H9 (cell line): ENCODE data around the gene TRERF1. TPM values are rescaled to one million over a fixed set of nuclear protein-coding genes. Genes with fewer than 3 reads are reported as not detected.

ENCODE experiments used
- DNase-seq: peaks from one replicate; pipeline ENCODE4 v3.0.0-alpha.2; 2017
- H2AFZ ChIP-seq: one replicate; pipeline ENCODE4 v1.6.1; 2013; ENCODE audit warnings: mild to moderate bottlenecking, low read length, control low read depth, moderate library complexity
- H2AK5ac ChIP-seq: 2 replicates; pipeline ENCODE4 v1.6.1; 2013; ENCODE audit warnings: low read length, control low read depth, mixed read lengths; ENCODE audit not compliant: insufficient read length
- H2BK120ac ChIP-seq: one replicate; pipeline ENCODE4 v1.6.1; 2013; ENCODE audit warnings: low read depth, mild to moderate bottlenecking, low read length, control low read depth, inconsistent platforms; ENCODE audit not compliant: poor library complexity, severe bottlenecking
- H2BK12ac ChIP-seq: 2 replicates; pipeline ENCODE4 v1.6.1; 2013; ENCODE audit warnings: low read length, control low read depth, mixed read lengths, low read depth; ENCODE audit not compliant: insufficient read length
- H2BK15ac ChIP-seq: 2 replicates; pipeline ENCODE4 v1.6.1; 2013; ENCODE audit warnings: low read depth, low read length, control low read depth
- H2BK20ac ChIP-seq: one replicate; pipeline ENCODE4 v1.6.1; 2013; ENCODE audit warnings: low read depth, mild to moderate bottlenecking, low read length, control low read depth, inconsistent platforms; ENCODE audit not compliant: poor library complexity, severe bottlenecking
- H2BK5ac ChIP-seq: 2 replicates; pipeline ENCODE4 v1.6.1; 2013; ENCODE audit warnings: low read length, control low read depth, mixed read lengths; ENCODE audit not compliant: insufficient read length
- H3K14ac ChIP-seq: 2 replicates; pipeline ENCODE4 v1.6.1; 2013; ENCODE audit warnings: low read length, control low read depth; ENCODE audit not compliant: insufficient read depth
- H3K18ac ChIP-seq: 2 replicates; pipeline ENCODE4 v1.6.1; 2013; ENCODE audit warnings: low read depth, mild to moderate bottlenecking, mixed read lengths, low read length, control low read depth; ENCODE audit not compliant: insufficient read length
- H3K23ac ChIP-seq: 2 replicates; pipeline ENCODE4 v1.6.1; 2013; ENCODE audit warnings: low read length, control low read depth, mixed read lengths, low read depth; ENCODE audit not compliant: insufficient read length
- H3K23me2 ChIP-seq: 2 replicates; pipeline ENCODE4 v1.6.1; 2013; ENCODE audit warnings: low read depth, mild to moderate bottlenecking, mixed read lengths, low read length, control low read depth; ENCODE audit not compliant: insufficient read length, poor library complexity, severe bottlenecking
- H3K27ac ChIP-seq: 2 replicates; pipeline ENCODE4 v1.5.1; 2013; ENCODE audit warnings: low read length, control low read depth, mixed read lengths, low read depth; ENCODE audit not compliant: insufficient read length
- H3K27me3 ChIP-seq: 2 replicates; pipeline ENCODE4 v1.6.1; 2013; ENCODE audit warnings: low read length, control low read depth, inconsistent platforms; ENCODE audit not compliant: insufficient read depth
- H3K4ac ChIP-seq: 2 replicates; pipeline ENCODE4 v1.6.1; 2013; ENCODE audit warnings: low read depth, mild to moderate bottlenecking, control low read depth, inconsistent platforms, low read length, moderate library complexity
- H3K4me1 ChIP-seq: 2 replicates; pipeline ENCODE4 v1.6.1; 2013; ENCODE audit warnings: low read length, control low read depth, inconsistent platforms; ENCODE audit not compliant: insufficient read depth
- H3K4me2 ChIP-seq: 2 replicates; pipeline ENCODE4 v1.6.1; 2013; ENCODE audit warnings: low read length, control low read depth, mixed read lengths; ENCODE audit not compliant: insufficient read length, insufficient read depth
- H3K56ac ChIP-seq: 2 replicates; pipeline ENCODE4 v1.6.1; 2013; ENCODE audit warnings: low read depth, mild to moderate bottlenecking, mixed read lengths, low read length, control low read depth; ENCODE audit not compliant: insufficient read length
- H3K79me1 ChIP-seq: 2 replicates; pipeline ENCODE4 v1.6.1; 2013; ENCODE audit warnings: low read depth, mild to moderate bottlenecking, moderate library complexity, low read length, control low read depth, inconsistent platforms; ENCODE audit not compliant: insufficient read depth, poor library complexity, severe bottlenecking
- H3K79me2 ChIP-seq: 2 replicates; pipeline ENCODE4 v1.6.1; 2013; ENCODE audit warnings: low read length, control low read depth, inconsistent platforms; ENCODE audit not compliant: insufficient read depth
- H3K9ac ChIP-seq: 2 replicates; pipeline ENCODE4 v1.6.1; 2013; ENCODE audit warnings: low read length, control low read depth, mixed read lengths; ENCODE audit not compliant: insufficient read length; ENCODE audit errors: extremely low read depth
- H3K9me3 ChIP-seq: one replicate; pipeline ENCODE4 v1.6.1; 2013; ENCODE audit warnings: low read depth, low read length, inconsistent platforms; ENCODE audit not compliant: control insufficient read depth
- H3T11ph ChIP-seq: one replicate; pipeline ENCODE4 v1.6.1; 2013; ENCODE audit warnings: mild to moderate bottlenecking, low read length, control low read depth, inconsistent platforms
- H4K20me1 ChIP-seq: one replicate; pipeline ENCODE4 v1.6.1; 2013; ENCODE audit not compliant: control insufficient read depth, insufficient read length, insufficient read depth
- H4K5ac ChIP-seq: 2 replicates; pipeline ENCODE4 v1.6.1; 2013; ENCODE audit warnings: low read depth, mild to moderate bottlenecking, mixed read lengths, low read length, control low read depth; ENCODE audit not compliant: insufficient read length
- H4K8ac ChIP-seq: replicated peaks from 2 replicates; pipeline ENCODE4 v1.6.1; 2013; ENCODE audit warnings: low read length, control low read depth, mixed read lengths, low read depth; ENCODE audit not compliant: insufficient read length
- H4K91ac ChIP-seq: 2 replicates; pipeline ENCODE4 v1.6.1; 2013; ENCODE audit warnings: low read depth, mild to moderate bottlenecking, moderate library complexity, mixed read lengths, low read length, control low read depth; ENCODE audit not compliant: insufficient read length
- H3K27ac Mint-ChIP-seq, 3 experiments: 2 replicates in 2 of 3; 3 replicates in 1 of 3; pipeline ENCODE4 v1.8.0; 2020 to 2021; ENCODE audit warnings: mixed read lengths in 3 of 3, mild to moderate bottlenecking in 1 of 3, moderate library complexity in 1 of 3
- H3K27me3 Mint-ChIP-seq: 2 replicates; pipeline ENCODE4 v1.8.0; 2021; ENCODE audit warnings: low read depth, mild to moderate bottlenecking, moderate library complexity, mixed read lengths
- H3K36me3 Mint-ChIP-seq, 3 experiments: 2 replicates in 2 of 3; 3 replicates in 1 of 3; pipeline ENCODE4 v1.8.0; 2020 to 2021; ENCODE audit warnings: low read depth in 3 of 3, mixed read lengths in 3 of 3; ENCODE audit not compliant: insufficient read depth in 1 of 3
- H3K4me1 Mint-ChIP-seq, 2 experiments: 2 replicates each; pipeline ENCODE4 v1.8.0; 2020; ENCODE audit warnings: mixed read lengths in 2 of 2
- H3K4me3 Mint-ChIP-seq, 2 experiments: 2 replicates in 1 of 2; 3 replicates in 1 of 2; pipeline ENCODE4 v1.8.0; 2020 to 2021; ENCODE audit warnings: mild to moderate bottlenecking in 2 of 2, mixed read lengths in 2 of 2, moderate library complexity in 1 of 2
- H3K9me3 Mint-ChIP-seq, 2 experiments: 2 replicates in 1 of 2; 3 replicates in 1 of 2; pipeline ENCODE4 v1.8.0; 2020; ENCODE audit warnings: mild to moderate bottlenecking in 2 of 2, mixed read lengths in 2 of 2, moderate library complexity in 1 of 2
- CTCF ChIP-seq: fragments of 200-600 bp; sonication (generic); conservative IDR thresholded peaks from 3 replicates; pipeline ENCODE4 v1.8.0; 2021; ENCODE audit warnings: antibody characterized with exemption, mild to moderate bottlenecking
- WGBS: extraction: QIAGEN DNeasy Blood & Tissue Kit; methylation state at CpG from one replicate; pipeline ENCODE4 v1.1.7; 2013; ENCODE audit warnings: missing lambda C conversion rate, low lambda C conversion rate, mixed read lengths; ENCODE audit not compliant: insufficient read length; ENCODE audit errors: extremely low coverage; 5-methylcytosine and 5-hydroxymethylcytosine counted together
- total RNA-seq: library from RNA; stranded (reverse); gene quantifications from 2 replicates; pipeline ENCODE4 v1.2.1, GENCODE V29; 2021

Gene TRERF1
- total RNA-seq, 1 experiment from 2014 or later, result 19.7 TPM

GRCh38 chr6:42251911-42252637 lies 199.7 kb downstream of the TRERF1 start:
- no peak overlapping the region for H2BK5ac ChIP-seq
- DNase-seq, result no peak
- H2AFZ ChIP-seq, result no peak overlapping the region
- no peaks in the 10 kb centered on the region for H3K9me3 Mint-ChIP-seq
- no CpG with 5 or more reads among the region's 9 CpGs for WGBS
- no peak overlapping the region for H3K56ac ChIP-seq
- peaks cover 11 to 29% of the 10 kb centered on the region in 2 experiments for H3K4me1 Mint-ChIP-seq
- no peaks in the 10 kb centered on the region for H3K23me2 ChIP-seq
- no peak overlapping the region for H3K18ac ChIP-seq
- no peak overlapping the region for H3K4me3 Mint-ChIP-seq
- no peak overlapping the region for H2BK12ac ChIP-seq
- no peaks in the 10 kb centered on the region for H4K20me1 ChIP-seq
- no peaks in the 10 kb centered on the region for H3K27me3 Mint-ChIP-seq
- H3K4me1 ChIP-seq, result peaks cover 5% of the 10 kb centered on the region; the same call in 1 of the 2 replicates
- no peak overlapping the region for H2BK20ac ChIP-seq
- no peaks in the 10 kb centered on the region for H3K79me2 ChIP-seq
- no peak overlapping the region for H4K91ac ChIP-seq
- H3K23ac ChIP-seq, result no peak overlapping the region
- peaks cover 50 to 83% (median 82%) of the 10 kb centered on the region in 3 experiments; a peak in 6 of 7 replicates for H3K36me3 Mint-ChIP-seq
- H3K9me3 ChIP-seq, result no peaks in the 10 kb centered on the region
- no peak for TF ChIP-seq CTCF
- no peak overlapping the region for H3K9ac ChIP-seq
- H3T11ph ChIP-seq, result no peak overlapping the region
- no peak overlapping the region for H4K5ac ChIP-seq
- no peaks in the 10 kb centered on the region for H3K27me3 ChIP-seq
- no peak overlapping the region for H4K8ac ChIP-seq
- H3K79me1 ChIP-seq, result no peaks in the 10 kb centered on the region
- no peak overlapping the region for H3K4ac ChIP-seq
- H3K27ac Mint-ChIP-seq, result peak overlapping the region; percentile 8 to 54 (median 11); a peak in 3 of 7 replicates
- H2BK120ac ChIP-seq, result no peak overlapping the region
- H3K4me2 ChIP-seq, result no peak overlapping the region
- H3K27ac ChIP-seq, result no peak overlapping the region
- H2AK5ac ChIP-seq, result no peak overlapping the region
- no peak overlapping the region for H3K14ac ChIP-seq
- H2BK15ac ChIP-seq, result no peak overlapping the region
